HG03039 (cell line): ENCODE measurements around the gene NEB.

Experiments used
- ATAC-seq: cut with Tn5 transposase; IDR thresholded peaks from one replicate; pipeline ENCODE4 v1.9.1; 2021; ENCODE audit warnings: mild to moderate bottlenecking, moderate library complexity; ENCODE audit not compliant: unreplicated experiment

NEB gene, protein sequence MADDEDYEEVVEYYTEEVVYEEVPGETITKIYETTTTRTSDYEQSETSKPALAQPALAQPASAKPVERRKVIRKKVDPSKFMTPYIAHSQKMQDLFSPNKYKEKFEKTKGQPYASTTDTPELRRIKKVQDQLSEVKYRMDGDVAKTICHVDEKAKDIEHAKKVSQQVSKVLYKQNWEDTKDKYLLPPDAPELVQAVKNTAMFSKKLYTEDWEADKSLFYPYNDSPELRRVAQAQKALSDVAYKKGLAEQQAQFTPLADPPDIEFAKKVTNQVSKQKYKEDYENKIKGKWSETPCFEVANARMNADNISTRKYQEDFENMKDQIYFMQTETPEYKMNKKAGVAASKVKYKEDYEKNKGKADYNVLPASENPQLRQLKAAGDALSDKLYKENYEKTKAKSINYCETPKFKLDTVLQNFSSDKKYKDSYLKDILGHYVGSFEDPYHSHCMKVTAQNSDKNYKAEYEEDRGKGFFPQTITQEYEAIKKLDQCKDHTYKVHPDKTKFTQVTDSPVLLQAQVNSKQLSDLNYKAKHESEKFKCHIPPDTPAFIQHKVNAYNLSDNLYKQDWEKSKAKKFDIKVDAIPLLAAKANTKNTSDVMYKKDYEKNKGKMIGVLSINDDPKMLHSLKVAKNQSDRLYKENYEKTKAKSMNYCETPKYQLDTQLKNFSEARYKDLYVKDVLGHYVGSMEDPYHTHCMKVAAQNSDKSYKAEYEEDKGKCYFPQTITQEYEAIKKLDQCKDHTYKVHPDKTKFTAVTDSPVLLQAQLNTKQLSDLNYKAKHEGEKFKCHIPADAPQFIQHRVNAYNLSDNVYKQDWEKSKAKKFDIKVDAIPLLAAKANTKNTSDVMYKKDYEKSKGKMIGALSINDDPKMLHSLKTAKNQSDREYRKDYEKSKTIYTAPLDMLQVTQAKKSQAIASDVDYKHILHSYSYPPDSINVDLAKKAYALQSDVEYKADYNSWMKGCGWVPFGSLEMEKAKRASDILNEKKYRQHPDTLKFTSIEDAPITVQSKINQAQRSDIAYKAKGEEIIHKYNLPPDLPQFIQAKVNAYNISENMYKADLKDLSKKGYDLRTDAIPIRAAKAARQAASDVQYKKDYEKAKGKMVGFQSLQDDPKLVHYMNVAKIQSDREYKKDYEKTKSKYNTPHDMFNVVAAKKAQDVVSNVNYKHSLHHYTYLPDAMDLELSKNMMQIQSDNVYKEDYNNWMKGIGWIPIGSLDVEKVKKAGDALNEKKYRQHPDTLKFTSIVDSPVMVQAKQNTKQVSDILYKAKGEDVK (N-terminal part only)

DNA sequence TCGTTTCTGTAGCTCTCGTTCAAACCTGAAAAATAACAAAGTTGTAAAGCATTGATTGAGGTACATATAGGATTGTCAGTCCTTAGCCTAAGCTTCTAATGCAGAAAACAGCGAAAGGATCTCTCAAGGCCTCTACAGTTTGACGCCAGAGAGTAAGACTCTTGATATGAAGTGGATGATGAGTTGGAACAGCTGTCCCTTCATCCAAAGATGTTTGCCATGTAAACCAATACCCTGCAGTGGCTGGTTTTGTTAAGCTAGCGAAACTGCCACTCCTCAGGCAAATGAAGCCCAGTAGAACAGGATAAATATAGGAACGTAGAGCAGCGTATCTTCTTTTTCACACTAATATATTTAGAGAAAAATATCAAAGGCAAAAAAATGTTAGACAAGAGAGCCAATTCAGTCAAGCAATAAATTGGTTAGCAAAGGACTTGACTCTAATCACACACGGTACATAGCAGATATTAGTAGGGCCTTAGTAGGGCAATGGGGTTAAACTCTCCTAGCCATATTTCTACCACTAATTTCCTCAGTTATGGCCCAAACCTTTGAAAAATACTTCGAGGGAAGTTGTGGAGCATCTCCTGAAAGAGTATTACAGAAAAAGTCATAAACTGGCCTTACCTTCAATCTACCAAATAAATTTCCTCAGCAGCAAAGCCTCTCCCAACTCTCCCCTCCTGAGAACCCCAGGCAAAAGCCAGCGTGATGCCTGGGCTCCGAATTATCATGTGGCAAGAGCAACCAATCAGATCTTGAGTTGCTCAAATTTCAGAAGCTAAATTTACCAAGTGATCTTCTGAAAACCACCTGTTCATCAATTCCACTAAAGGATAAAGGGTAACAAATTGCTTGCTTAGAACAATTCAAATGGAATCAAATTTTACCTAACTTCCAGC, at the start of gene NEB:
TSS of gene NEB (minus strand) at position 706 of the 902 bp plus-strand sequence. CDS start 1,320 bp downstream, outside the sequence.
- ATAC-seq: no peak

DNA sequence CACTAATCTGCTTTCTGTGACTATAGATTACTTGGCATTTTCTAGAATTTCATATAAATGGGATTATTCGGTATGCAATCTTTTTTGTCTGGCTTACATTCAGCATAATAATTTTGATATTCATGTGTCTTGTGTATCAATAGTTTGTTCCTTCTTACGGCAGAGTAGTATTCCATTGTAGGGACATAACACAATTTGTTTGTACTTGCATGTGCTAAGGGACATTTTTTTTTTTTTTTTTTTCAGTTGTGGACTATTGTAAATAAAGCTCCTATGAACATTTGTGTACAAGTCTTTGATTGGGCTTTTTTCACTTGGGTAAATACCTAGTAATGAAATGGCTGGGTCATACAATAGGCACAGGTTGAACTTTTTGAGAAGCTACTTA, 48.9 kb upstream of the NEB start:
- ATAC-seq: no peak

DNA sequence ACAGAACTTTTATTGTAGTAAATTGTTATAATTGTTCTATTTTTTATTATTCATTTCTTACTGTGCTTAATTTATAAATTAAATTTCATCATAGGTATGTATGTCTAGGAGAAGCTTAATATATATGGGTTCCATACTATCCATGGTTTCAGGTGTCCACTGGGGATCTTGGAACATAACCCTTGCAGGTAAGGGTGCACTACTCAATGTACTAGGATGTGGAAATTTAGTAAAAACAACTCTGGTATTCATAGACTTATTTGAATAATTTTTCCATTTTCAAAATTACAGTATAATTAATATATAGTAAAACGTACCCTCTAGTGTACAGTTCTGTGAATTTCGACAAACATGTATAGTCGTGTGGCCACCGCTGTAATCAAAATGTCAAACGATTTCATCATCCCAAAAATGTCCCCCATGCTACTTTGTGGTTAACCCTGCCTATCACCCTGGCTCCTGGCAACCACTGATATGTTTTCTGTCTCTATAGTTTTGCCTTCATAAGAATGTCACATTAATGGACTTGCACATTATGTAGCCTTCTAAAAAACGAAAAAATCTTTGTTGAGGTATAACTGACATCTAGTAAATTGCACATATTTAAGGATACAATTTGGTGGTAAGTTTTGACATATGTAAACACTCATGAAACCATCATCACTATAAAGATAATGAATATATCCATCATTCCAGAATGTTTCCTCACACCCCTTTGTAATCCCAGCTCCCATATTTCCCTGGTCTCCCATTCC, 48.3 kb upstream of the NEB start:
- ATAC-seq: no peak

DNA sequence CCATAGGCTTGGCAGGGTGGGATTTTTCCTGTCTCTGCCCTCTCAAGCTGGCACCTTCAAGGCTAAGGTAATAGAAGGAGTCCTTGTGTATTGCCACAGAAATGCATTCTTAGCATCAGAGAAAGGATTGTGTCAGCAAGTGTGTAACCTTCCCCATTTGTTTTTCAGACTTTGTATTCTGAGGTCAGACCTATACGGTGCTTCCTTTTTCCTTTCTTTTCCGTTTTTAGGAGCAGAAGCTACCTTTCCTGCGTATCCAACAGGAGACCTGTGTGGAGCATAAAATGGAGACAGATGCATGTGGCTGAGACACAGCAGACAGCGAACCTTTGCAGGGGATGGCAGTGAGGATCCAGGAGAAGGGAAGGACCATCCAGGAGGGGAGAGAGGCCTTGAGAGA, 47.4 kb upstream of the NEB start:
- ATAC-seq: no peak

DNA sequence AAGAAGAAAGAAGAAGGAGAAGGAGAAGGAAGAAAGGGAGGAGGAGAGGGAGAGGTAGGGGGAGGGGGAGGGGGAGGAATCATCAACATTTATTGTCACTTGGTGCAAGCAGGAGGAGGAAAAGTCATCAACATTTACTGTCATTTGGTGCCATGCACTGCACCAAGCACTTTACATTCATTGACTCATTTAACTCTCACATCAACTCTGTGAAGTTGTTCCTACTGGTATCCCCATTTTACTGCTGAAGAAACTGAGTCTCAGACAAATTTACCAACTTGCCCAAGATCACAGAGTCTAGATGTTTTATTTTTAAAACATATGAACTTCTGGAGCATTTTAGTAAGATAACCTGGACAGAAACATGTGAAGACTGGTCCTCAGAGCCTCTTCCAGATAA, 46.7 kb upstream of the NEB start:
- ATAC-seq: no peak

DNA sequence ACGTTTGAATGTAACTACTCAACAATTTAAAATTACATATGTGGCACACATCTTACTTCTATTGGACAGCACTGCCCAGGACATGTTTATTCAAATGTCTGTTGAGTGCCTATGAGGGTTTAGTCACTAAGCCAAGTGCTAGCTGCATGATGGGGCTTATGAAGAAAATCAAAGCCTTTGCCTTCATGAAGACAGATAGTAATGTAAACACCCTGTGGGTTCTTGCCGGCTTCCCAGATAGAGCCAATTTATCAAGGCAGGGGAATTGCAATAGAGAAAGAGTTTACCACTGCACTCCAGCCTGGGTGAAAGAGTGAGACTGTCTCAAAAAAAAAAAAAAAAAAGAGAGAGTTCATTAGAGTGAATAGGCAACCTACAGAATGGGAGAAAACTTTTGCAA, 43.7 kb upstream of the NEB start:
- ATAC-seq: no peak

DNA sequence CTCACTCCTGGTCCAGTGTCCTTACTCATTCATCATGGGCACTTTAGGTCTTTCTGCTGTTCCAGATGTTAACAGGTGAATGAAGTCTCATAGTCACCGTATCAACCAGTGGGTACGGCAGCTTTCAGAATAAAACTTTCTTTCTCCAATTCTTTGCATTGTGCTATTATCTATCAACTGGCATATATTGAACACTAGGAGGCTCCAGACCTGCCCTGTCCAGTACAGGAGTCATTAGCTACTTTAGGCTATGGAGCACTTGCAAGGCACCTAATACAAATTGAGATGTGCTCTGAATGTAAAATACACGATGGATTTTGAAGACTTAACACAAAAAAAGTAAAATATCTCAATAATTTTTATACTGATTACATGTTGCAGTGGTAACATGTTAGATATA, 43.2 kb upstream of the NEB start:
- ATAC-seq: no peak

DNA sequence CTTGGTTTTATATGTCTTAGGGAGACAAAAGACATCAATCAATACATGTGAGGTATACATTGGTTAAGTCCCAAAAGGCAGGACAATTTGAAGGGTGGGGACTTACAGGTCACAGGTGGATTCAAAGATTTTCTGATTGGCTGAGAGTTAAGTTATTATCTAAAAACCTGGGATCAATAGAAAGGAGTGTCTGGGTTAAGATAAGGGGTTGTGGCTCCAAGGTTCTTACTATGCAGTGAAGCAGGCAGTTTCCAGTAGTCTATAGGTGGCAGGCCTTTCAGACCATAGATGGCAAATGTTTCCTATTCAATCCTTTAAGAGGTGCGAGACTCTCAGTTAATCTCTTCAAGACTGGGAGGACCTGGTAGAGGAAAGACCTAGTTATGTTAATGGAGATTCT, 42.1 kb upstream of the NEB start:
- no peak for ATAC-seq

DNA sequence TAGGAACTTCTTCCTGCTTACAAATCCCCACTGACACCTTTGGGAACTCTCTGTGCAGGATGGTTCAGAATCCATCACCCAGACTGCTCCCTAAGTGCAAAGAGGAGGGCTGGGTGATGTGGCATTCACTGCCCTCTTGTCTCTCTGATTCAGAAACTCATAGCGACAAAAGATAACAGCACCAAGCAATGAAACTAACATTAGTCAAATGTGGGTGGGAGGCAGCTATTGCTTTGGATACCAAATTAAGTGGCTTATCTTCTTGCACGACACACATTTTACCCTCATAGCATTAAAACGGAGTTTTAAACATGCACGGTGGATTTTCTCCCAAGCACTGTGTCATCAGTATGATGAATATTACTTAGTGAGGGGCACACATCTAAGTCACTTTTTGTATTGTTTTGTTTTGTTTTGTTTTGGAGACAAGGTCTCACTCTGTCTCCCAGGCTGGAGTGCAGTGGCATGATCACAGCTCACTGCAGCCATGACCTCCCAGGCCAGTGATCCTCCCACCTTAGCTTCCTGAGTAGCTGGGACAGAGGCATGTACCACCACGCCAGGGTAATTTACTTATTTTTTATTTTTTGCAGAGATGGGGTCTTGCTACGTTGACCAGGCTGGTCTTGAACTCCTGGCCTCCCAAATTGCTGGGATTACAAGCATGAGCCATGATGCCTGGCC, 40.9 kb upstream of the NEB start:
- no peak for ATAC-seq

DNA sequence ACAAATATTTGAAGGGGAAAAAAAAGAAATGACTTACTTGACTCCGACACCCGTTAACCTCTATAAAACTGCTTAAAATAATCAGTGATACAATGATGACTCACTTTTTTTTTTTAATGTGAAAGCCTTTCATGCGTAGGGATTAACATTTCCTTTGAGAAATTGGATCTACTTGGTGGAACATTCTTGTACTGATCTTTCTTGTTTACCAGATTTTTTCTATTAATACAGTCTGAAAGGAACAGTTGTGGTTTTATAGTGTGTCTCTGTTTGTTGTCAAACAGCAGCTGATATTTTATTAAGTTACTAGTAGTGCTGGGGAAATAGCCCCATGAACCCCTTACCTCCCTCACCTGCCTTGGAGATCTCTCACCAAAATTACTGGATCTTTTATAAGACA, 40.2 kb upstream of the NEB start:
- no peak for ATAC-seq

DNA sequence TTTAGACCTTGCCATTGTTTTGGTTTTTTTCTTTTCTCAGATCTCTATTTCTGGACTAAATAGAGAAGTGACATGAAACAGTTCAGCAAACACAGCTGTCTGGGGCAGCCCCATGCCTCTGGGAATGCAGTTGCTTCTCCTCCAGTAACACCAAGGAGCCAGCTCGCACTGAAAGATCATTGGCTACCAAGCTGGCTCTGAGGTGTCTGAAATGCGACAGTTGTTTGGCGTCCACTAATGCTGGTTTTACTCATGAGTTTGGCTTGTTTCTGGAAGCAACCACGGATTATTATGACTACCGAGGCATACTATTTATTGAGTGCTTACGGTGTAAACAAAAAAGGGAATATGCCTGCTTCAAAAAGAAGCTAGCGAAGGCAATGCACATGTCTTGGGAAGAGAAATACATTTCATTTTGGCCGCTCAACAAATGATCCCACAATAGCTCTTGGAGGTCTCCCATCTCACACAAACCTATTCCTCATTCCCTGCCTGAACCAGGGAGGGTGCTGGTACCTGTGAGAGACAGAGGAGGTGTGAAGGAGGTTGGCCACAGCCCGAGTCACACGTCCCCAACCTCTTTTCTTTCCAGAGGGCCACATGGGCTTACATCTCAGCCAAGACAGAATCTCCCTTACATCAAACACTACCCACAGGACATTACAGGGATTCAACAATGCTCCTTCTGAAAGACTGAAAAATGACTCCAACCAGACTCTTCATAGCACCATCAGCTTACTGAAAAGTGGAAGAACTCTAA, 37.5 kb upstream of the NEB start:
- peak; percentile 92 for ATAC-seq

DNA sequence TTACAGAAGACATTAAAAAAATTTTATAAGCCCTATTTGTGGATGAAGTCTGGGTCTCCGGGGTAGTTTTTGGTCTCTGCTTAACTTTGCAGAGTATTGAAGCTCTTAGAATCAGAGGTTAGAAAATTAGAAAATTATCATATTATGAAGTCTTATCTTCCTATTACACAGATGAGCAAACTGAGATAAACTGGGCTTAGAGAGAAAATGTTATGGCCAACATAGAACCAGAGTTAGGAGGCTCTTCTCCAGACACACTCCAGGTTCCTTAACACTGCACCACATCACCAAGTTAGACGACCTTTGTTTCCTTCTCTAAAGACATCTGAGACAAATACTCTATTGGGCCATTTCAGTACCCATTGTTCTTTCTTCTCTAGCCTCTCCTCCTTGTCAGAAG, 36.7 kb upstream of the NEB start:
- peak; percentile 3 for ATAC-seq

DNA sequence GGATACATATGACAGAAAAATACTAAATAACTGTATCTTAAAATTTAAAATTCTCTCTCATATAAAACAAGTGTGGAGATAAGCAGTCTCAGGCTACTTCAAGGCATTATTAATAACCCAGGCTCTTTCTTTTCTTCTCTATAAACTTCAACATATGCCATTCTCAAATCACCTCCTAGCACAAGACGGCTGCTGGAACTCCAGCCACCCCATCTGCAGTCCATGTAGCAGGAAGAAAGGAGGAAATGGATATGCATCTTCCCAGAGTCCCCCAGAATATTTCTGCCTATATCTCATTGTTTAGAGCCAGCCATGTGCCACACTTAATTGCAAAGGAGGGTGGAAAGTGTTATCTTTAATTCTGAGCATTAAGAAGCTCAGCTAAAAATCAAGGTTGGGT, 35.3 kb upstream of the NEB start:
- no peak for ATAC-seq

DNA sequence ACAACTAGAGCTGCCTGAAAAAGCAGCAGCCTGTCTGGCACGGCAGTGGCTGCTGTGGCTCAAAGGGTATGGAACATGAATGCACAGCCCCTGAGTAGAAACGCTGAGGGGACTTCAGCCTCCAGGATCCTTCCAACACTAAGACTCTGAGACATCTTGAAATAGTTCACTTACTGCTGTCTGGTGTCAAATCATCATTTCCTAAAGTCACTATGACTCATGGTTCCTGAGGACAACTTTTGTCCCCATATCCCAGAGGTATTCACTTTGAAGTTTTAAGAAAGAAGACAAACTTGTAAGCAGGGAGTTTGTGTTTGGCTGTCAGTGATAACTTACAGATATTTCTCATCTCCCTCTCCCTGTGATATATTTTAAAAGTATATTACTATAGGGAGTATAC, 33.3 kb upstream of the NEB start:
- ATAC-seq: no peak

DNA sequence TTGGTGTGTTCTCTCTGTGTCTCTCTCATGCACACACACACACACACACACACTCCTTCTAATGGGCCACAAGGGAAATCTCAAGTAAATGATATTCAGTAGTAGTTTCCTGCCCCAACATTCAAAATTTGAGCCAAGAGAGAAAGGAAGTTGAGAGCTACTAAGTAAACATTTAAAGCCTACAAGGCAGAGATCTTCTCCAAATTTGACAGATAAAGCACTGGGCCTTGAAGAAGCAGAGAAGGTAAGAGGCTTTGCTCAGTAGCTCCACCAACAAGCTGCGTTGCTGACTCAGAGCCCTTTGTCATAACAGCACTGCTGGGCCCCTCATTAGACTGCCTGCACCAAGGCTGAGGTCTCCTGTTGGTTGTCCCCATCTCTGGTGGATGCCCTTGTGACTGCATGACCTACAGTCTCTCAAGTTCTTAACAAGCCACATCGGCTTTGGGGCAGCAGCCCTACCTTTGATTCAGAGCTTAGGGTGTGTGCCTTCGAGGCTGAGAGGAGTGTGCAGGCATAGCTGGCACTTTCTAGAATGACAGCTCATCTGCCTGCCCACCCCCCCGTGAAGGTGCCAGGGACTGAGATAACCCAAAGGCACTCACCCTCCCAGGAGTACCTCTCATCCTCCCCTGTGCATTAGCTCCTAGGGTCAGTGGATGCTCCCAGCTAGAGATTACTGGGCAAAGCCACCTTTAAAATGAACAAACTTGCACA, 32.3 kb upstream of the NEB start:
- ATAC-seq: peak; percentile 69

DNA sequence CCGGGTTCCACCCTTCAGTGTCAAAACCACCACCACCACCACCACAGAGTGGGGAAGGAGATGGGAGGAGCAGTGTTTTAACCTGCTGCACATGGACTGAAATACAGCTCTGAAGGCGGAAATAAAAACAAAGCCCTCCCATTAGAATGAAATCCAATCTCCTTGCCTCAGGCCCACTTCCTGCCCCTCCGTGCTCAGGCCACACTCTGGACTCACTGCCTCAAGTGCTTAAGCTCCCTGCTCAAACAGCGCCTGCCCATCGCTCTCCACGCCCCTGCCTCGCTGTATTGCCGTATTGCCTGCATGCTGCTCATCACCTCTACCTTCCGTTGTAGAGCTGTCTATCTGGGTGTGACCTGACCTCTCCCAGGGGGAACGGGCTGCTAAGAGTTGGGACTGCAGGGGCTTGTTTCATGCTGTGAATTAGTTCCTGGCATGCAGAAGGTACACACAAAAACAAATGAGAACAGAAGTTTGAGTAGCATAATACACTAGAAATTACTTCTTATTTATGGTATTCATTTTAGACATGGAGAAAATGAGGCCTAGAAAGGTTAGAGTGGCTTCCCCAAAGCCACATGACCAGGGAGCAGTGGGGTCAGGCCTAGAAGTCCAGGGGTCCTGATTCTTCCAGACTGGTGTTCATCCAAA, 31.6 kb upstream of the NEB start:
- no peak for ATAC-seq

DNA sequence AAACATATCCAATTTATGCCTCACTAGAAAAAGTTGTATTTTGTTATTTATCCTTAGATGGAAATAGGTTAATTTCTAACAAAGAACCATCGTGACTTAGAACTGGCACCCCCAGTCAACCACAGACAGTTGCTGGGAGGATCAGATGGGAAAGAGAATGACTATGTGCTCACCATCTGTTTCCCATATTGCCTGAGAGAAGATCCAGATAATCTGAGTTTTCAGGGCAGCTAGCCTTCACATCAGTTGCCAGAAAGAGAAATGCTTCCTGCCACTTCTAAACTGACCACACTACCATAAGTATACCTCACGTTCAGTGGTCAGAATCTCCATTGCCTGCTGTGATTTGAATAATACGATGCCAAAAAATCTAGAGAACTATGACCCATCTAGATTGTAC, 28.4 kb upstream of the NEB start:
- ATAC-seq: no peak
